Activated CD4-positive, alpha-beta T cell treated with anti-CD3 and anti-CD28 coated beads, Interleukin-2, amount 50 U/mL, for 48 hours (primary cell): ENCODE results near the gene GABRB3.

Experiments used
- DNase-seq, 2 experiments: peaks; one replicate each; pipeline ENCODE4 v3.0.0-alpha.2; 2020

The GABRB3 gene

DNA sequence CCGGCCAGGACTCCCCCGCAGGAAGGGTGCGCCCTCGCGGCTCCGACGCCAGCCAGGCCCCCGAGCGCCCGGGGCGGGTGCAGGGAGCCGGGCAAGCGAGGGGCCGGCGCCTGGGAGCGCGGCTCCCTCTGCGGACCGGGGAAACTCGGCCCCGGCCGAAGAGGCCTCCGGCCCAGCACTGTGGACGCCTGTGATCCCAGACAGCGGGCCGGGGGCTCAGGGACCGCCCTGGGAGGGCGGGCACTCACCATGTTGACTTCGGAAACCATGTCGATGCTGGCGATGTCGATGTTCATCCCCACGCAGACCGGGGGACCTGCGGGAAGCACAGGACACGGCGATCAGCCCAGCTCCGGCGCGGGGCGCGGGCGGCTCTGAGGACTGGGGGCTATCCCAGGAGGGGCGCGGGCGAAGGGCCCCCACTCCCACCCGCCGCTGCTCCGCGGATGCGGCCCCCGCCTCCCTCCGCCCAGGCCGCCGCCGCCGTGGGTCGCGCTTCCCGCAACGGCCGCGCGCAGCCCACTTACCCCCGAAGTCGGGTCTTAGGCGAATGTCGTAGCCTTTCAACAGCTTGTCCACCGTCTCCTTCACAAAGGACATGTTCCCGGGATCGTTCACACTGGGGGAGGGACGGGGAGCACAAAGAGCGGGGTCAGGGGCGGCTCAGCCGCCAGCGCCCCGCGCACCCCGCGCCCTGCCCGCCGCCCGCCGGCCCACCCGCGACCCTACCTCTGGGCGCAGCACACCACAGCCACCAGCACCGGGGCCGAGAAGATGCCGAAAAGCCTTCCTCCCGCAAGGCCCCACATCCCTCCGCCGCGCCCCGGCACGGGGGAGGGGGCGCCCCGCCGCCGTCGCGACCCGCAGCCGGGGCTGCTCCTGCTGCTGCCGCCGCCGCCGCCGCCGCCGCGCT is at the start of gene GABRB3:
TSS of gene GABRB3 (minus strand) at position 913 of the 913 bp plus-strand sequence.
- no peak for DNase-seq

DNA sequence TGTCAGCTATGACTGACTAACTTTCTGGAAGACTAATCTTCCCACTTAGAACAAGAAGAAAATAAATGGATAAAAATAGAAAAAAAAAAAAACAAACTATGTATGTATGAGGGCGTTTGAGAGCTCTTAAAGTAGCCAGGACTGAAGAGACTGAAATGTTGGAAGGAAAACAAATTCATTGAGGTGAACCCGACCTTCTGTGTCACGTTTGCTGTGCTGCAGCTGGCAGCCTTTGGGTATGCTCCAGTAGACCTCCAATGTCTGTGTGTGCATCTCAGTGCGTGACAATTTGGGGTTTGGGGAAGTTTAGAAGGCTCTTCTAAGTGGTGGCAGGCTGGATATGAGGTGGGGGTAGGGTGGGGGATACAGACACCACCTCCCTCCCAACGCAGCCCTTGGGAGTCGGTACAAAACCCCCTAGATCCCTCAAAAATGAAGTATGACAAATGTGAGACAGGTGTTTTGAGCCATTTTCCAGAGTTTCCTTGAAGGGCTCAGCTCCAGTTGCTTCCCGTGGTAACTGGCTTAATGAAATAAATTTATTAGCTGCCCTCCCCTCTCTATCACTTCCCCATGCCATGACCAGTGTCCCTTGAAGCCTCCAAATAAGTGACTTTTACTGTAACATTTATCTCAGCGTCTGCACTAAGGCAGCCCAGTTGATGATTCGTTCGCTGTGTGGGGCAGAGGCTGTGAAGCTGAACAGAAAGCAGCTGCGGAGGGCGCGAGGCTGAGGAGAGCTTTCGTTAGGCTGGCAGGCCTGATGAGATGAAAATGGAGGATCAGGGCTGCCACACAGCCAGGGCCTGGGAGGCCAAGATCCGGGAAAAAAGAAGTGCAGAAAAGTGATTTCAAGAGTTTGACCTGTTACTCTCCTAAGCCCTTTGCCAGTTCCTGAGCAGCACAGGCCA is 34.9 kb upstream of the GABRB3 start:
- no peak for DNase-seq

DNA sequence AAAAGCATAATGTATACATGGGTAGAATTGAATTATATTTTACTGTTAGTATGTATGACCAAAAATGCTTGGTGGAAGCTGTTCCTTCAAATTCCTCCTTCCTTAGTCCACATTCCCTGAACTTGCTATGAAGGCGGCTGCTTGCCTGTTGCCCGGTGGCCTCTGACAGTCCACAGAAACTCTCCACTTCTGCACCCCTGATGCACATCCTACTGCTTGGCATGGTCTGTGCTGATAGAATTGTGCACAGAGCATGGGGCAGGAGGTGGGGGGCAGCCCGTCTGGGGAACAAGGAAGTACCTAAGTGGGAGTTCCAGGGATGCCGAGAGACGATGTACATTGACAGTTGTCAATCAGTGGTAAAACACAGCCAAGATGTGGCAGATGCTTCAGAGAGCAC is 33.7 kb upstream of the GABRB3 start:
- DNase-seq = no peak

DNA sequence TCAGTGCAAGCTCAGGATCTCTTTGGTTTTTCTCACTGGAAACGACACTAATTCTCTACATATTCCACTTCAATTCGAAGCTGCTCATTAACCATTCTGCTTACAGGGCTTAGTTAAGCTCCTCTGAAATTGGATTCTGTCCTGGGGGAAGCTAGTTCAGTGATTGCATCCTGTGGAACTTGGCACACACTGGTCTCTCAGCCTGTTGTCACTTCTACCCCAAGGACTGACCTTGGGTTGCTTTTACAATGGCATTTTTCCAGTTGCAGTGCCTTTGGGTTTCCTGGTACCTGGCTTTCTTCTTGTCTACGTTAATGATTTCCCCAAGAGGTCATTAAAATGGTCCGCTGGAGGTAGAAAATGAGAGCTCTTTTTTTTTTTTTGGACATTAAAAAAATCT is 33.3 kb upstream of the GABRB3 start:
- no peak for DNase-seq

DNA sequence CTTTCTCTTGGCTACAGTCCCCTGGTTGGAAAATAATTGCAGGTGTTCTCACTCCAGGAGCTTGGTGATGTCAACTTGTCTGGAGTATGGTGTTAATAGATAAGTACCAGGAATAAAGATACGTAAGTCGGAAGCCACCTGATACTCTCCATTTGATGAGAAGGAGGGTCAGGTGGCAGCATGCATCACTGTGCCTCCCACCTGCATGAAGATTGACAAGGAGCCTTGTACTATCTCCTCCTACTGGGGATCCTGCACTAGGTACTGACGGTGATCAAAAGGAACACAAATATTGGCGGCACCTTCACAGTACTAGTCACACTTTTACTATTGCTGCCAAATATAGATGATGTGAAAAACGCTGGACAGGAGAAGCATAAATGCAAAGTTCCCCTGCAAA is 32.6 kb upstream of the GABRB3 start:
- no peak for DNase-seq

DNA sequence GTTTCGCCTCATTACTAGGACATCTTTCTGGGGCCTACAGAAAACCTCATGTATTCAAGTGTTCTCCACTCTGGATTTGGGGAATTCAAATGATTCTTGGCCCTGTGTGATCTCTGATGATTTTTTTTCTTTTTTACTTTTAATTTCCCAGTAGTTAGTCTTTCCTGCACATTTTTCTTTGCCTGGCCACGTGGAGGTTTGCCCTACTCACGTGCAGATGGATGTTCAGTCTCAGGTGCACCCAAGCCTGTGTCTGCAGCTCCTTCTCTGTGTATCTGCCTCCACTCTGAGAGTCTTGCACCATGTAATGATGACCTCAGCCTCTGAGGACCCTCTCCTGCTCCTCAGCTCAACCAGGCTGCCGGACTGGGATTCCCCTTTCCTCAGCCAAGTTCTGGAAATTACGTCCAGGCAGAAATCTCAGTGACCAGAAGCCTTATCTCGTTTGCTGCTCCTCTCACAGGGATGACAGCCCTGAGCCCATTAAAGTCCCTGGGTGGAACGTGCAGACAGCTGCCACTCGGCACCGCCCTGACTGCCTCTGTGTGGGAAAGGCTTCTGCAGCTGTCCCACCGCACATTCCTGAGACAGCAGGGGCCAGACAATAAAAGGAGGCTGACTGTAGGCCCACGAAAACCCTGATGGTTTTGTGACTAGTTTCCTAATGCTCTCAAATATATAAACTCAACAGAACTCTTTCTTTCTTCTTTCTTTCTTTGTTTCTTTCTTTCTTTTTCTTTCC is 31.4 kb upstream of the GABRB3 start:
- no peak for DNase-seq

DNA sequence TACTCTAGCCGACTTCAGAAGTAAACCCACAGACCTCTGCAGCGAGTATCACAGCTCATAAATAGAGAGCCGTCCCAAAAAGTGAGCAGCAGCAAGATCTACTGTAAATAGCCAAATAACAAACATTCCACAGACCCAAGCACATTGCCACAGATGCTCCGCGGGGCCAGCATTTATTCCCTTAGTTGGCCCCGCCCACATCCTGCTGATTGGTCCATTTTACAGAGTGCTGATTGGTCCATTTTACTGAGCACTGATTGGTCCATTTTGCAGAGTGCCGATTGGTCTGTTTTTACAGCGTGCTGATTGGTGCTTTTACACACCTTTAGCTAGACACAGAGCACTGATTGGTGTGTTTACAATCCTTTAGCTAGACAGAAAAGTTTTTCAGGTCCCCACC is 17.3 kb upstream of the GABRB3 start:
- DNase-seq = no peak

DNA sequence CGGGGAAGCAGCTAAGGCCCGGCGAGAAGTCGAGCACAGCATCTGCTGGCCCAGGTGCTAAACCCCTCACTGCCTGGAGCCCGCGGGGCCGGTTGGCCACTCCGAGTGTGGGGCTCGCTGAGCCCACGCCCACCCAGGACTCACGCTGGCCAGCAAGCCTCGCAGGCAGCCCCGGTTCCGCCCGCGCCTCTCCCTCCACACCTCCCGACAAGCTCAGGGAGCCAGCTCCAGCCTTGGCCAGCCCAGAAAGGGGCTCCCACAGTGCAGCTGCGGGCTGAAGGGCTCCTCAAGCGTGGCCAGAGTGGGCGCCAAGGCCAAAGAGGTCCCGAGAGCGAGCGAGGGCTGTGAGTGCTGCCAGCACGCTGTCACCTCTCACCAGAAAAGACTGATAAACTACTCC is 8.9 kb upstream of the GABRB3 start:
- DNase-seq = no peak

DNA sequence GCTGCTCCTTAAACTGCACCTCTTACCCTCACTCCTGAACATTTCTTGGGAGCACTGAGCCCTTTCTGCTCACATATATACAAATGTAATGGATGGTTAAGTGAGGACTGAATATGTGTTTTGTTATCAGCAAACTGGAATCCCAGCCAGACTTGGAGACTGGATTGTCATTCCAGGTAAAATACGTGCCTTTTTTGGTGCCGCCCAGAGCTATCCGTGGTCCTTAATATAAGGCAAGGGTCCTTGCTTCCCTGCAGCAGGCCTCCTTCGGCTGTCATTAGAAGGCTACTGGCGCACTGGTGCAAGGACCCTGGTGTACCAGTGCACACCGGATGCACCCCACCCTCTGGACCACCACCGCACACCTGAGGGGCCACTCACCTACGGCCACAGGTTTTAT is 1.1 kb upstream of the GABRB3 start:
- no peak for DNase-seq

DNA sequence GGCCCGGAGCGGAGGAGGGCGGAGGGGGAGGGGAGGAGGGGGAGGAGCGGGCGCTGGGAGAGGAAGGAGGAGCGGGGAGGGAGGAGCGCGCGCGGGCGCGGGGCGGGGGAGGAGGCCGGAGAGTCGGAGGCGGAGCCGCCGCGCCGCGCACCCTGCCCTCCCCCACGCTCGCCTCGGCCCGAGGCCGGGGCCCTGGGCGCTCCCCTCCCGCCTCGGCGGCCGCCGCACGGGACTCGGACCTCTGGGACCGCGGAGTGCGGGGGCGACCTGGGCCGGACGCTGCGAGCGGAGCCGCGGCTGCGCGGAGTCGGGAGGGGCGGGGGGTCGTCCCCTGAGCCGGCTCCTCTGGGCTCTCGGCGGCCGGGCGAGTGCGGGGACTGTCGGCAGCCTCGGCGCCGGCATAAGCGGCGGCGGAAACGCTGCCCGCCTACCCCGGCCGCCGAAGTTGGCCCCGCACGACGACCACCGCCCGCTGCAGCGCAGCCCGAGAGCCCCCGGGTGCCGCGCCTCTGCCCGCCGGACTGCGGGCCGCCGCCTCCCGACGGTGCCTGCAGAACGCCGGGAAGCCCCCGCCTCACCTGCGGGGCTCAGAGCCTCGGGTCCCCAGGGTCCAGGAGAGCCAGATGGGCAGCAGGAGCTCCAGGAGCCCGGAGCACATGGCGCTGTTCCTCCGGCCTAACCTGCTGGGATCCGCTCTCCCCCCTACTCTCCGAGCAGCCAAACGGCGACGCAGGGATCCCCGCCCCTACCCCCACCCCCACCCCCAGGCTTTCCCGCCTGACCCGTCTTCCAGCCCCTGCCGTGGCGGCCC is 406 bp upstream of the GABRB3 start:
- no peak for DNase-seq

DNA sequence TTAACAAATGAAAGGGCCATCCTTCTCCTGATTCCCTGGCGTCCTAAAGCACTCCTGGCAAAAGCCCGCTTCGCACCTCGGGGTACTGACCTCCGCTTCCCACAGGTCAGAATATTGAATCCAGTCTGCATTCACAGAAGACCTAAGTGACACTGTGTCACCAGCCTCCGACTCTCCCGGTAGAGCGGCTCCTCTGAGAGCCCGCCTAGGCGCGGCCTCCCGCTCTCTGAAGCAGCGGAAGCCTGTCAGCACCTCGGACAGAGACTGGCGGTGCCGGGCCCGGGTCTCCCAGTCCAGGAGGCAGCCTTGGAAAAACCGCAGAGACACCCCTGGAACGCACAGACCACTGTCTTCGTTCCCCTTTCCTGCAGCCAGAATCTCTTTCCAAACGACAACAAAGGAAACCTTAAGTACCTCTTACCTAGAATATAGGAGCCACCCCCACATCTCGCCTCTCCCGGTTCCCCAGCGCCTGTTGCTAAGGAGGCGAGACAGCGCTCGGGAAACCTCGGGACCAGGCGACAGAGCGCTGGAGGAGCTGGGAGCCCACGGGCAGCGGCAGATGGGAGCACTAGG is 1.2 kb downstream of the GABRB3 start:
- no peak for DNase-seq

DNA sequence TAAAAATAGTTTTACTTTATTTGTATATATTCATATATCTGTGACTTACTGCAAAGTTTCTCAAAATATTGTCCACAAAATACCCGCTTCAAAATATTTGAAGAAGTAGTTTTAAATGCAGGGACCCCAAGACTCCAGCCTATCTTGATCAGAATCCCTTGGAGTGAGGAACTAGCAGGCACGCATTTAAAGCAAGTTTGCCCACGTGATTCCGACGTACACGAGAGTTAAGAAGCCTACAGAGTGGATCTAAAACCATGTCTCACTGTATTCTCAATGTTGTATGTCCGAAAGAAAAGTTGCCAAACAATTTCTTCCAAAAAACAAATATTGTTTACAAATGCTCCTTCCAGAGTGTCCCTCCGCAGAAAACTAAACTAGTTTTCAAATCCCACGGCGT is 1.7 kb downstream of the GABRB3 start:
- no peak for DNase-seq

DNA sequence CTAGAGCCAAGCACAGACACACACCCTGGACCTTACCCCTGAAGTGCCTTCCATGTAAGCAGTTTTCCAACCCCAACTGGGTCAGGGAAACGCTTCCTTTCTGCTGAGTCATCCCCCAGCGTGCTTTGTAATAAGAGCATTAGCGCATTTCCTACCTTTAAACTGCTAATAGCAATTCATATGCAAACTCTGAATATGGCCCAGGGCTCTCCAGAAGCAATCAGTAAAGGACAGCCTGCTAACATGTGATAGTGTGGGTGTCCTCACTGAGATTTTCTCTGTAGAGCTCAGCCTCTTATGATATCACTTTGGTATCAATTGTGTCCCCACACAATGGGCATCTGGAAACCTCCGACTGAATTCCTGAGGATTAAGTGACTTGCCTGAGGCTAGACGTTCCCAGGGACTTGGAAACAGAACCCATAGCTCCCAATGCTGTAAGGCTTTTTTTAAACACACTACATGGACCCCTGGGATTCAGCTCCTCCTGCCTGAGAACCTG is 5.6 kb downstream of the GABRB3 start:
- no peak for DNase-seq

DNA sequence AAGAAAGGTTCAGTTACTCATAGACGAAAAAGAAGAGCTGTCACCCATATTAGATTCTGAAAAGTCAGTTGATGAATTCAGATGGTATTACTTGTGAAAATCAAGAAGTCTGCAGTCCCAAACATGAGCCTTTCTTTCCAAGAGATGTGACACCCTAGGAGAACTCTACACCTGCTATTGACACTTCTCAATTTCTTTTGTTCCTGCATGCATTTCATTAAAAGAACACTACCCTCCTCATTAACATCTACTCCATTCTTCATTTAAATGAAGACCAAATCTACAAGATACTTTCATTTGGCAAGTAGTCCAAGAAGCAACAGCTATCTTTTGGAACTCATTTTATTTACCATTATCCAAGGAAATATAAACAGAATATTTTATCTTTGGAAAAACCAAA is 6.6 kb downstream of the GABRB3 start:
- DNase-seq = no peak

DNA sequence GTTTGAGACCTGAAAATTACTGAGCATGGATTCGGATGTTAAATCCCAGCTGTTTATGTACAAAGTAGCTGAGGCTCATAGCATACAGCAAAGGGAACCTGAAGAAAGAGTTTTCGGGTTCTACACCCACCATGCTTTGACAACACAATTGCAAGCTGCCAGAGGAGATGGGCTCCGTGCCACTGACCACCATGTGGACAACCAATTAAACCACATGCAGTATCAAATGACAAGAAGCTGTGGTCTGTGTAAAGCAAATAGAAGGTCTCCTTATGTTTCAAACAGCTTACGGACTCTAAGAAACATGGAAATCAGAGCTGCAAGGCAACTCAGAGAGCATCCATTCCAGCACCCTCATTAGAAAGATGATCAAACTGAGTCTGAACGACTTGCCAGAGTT is 12.9 kb downstream of the GABRB3 start:
- no peak for DNase-seq

DNA sequence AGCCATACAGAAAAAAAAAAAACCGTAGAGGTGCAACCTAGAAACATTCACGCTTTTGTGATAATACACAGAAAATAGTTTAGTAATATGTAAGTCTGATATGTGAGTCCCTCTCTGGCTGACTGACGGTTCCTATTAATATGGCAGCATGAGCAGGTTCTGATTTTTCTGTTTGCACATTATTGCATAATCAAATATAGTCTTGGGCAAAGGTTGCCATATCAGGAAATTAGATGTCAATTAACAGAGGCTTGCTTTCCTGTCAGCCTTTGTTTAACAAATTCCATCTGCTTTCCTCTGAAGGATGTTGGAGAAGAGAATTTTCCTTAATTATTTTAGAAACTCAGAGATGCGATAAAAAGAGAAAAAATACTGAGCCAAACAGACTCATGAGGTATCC is 14.8 kb downstream of the GABRB3 start:
- DNase-seq = no peak

DNA sequence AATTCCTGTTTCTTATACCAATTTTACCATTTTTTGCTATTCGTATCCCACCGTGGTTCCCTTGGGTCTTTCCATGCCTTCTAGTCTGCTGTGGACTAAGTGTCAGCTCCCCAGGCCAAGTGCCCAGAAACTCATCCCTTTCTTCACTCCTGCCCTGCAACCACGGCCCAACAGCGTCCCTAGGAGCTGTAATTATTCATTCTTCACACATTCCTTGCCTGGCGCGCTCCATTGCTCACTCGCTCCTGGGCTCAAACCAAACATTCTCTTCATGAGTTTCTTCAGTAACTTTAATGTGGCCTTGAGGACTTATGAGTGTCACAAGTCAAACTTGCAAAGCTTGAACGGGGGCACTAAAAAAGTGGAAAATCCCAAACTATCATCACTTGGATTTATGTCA is 15.7 kb downstream of the GABRB3 start:
- no peak for DNase-seq

DNA sequence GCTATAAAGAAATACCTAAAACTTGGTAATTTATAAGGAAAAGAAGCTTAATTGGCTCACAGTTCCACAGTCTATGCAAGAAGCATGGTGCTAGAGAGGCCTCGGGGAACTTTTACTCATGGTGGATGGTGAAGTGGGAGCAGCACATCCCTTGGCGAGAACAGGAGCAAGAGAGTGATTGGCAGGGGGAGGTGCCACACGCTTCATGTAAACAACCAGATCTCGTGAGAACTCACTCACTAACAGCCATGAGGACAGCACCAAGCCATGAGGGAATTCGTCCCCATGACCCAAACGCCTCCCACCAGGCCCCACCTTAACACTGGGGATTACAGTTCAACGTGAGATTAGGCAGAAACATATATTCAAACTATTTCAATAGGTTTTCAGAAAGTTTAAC is 28.0 kb downstream of the GABRB3 start:
- no peak for DNase-seq

DNA sequence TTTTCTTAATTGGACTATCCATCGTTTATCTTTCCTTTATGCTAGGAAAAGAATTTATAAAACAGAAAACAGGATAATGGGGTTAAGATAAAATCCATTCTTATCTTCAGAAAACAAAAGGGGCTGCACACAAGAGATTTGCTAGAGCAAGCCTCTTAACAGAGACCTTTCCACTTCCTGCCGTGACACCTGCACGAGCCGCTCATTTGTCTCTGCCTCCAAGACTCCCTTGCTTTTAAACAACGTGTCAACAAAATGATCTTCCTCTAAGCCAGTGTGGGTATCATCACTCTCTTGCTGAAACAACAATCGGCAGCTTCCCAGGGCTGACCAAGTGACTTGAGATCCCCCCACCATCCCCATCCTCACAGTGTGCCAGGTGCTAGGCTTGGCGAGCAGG is 33.1 kb downstream of the GABRB3 start:
- no peak for DNase-seq

DNA sequence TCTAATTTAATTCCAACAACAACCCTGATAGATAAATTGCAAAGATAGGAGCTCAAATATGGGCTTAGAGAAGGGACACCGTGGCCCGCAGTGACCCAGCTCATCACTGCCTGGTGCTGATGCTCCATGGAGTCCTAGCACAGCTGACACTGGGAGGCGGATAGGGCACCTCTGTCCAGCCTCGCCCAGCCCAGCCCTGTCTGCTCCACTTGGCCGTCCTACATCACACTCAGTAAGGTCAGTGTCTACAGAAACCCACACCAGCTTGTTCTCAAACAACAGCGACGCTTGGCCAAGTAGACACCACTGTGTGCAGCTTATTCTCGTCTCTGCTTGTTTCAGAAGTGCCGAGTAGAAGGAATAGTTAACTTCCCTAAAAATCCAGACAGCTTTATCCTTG is 33.9 kb downstream of the GABRB3 start:
- DNase-seq = no peak

DNA sequence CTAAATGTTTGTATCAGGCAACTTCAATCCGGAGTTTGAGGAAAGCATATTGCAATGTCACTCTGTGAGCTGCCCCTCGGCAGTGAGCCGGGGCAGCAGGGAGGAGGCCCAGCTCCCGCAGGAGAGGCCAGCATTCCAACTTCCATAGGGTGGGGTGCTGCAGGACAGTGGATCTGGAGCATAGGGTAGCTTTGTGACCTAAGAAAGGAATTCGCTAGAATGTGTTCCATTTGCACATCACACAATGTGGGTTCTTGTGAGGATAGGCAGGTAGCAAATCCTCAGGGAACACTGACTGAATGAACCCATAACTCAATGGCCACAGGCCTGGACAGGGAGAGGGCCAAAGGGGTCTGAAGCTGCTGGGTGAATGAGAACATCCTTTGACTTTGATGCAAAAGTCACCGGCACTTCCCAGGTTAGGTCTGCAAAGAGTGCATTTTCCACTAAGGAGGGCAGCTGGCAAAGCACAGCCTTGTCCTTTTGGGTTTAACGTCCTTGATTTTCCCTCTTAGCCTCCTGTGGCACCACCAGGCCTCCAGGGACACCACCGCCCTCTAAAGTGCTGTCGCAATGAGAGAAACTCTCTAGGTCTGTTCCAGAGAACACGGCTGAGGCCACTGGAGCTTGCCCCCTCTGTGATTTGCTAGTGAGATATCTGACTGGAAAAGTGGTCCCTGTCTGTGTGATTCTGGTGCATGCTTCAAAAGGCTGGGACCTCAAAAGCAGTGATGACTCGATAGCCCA is 36.2 kb downstream of the GABRB3 start:
- DNase-seq = no peak
